Activated naive CD4-positive, alpha-beta T cell treated with anti-CD3 and anti-CD28 coated beads, Interleukin-2, amount 50 U/mL, for 24 hours (primary cell): ENCODE results near the gene STUM.

Source experiments
- H3K27ac Mint-ChIP-seq: one replicate; pipeline ENCODE4 v1.8.0; 2021; ENCODE audit warnings: mild to moderate bottlenecking, mixed read lengths
- H3K27me3 Mint-ChIP-seq: one replicate; pipeline ENCODE4 v1.8.0; 2021; ENCODE audit warnings: mixed read lengths
- H3K36me3 Mint-ChIP-seq: one replicate; pipeline ENCODE4 v1.8.0; 2021; ENCODE audit warnings: mixed read lengths
- H3K4me1 Mint-ChIP-seq: one replicate; pipeline ENCODE4 v1.8.0; 2021; ENCODE audit warnings: mixed read lengths
- H3K4me3 Mint-ChIP-seq: one replicate; pipeline ENCODE4 v1.8.0; 2021; ENCODE audit warnings: mild to moderate bottlenecking, mixed read lengths
- H3K9me3 Mint-ChIP-seq: one replicate; pipeline ENCODE4 v1.8.0; 2021; ENCODE audit warnings: mixed read lengths

STUM gene

GRCh38 chr1:226647719-226648118, 99.2 kb downstream of the STUM start:
- H3K4me1 Mint-ChIP-seq: peaks cover 48% of the 10 kb centered on the region
- H3K4me3 Mint-ChIP-seq: no peak overlapping the region
- peak overlapping the region; percentile 36 for H3K27ac Mint-ChIP-seq
- no peaks in the 10 kb centered on the region for H3K27me3 Mint-ChIP-seq
- no peaks in the 10 kb centered on the region for H3K36me3 Mint-ChIP-seq
- no peaks in the 10 kb centered on the region for H3K9me3 Mint-ChIP-seq

GRCh38 chr1:226648421-226648820, 99.9 kb downstream of the STUM start:
- Mint-ChIP-seq H3K9me3 (no peaks in the 10 kb centered on the region), H3K27me3 (no peaks in the 10 kb centered on the region), H3K36me3 (no peaks in the 10 kb centered on the region), H3K4me1 (peaks cover 42% of the 10 kb centered on the region), H3K4me3 (no peak overlapping the region), H3K27ac (no peak overlapping the region)

GRCh38 chr1:226649244-226649643, 100.7 kb downstream of the STUM start:
- H3K36me3 Mint-ChIP-seq: no peaks in the 10 kb centered on the region
- no peak overlapping the region for H3K4me3 Mint-ChIP-seq
- no peaks in the 10 kb centered on the region for H3K9me3 Mint-ChIP-seq
- H3K27ac Mint-ChIP-seq: no peak overlapping the region
- peaks cover 34% of the 10 kb centered on the region for H3K4me1 Mint-ChIP-seq
- no peaks in the 10 kb centered on the region for H3K27me3 Mint-ChIP-seq

GRCh38 chr1:226649780-226650179, 101.2 kb downstream of the STUM start:
- H3K27me3 Mint-ChIP-seq: no peaks in the 10 kb centered on the region
- no peak overlapping the region for H3K4me3 Mint-ChIP-seq
- no peak overlapping the region for H3K27ac Mint-ChIP-seq
- H3K9me3 Mint-ChIP-seq: no peaks in the 10 kb centered on the region
- H3K36me3 Mint-ChIP-seq: no peaks in the 10 kb centered on the region
- H3K4me1 Mint-ChIP-seq: peaks cover 28% of the 10 kb centered on the region

GRCh38 chr1:226650236-226650841, 101.8 kb downstream of the STUM start:
- Mint-ChIP-seq H3K36me3 (no peaks in the 10 kb centered on the region), H3K27ac (peak overlapping the region; percentile 82), H3K4me1 (peaks cover 23% of the 10 kb centered on the region), H3K9me3 (no peaks in the 10 kb centered on the region), H3K27me3 (no peaks in the 10 kb centered on the region), H3K4me3 (no peak overlapping the region)

GRCh38 chr1:226651041-226651731, 102.6 kb downstream of the STUM start:
- H3K27ac Mint-ChIP-seq: peak overlapping the region; percentile 63
- no peaks in the 10 kb centered on the region for H3K27me3 Mint-ChIP-seq
- no peaks in the 10 kb centered on the region for H3K36me3 Mint-ChIP-seq
- no peaks in the 10 kb centered on the region for H3K9me3 Mint-ChIP-seq
- H3K4me1 Mint-ChIP-seq: peaks cover 22% of the 10 kb centered on the region
- no peak overlapping the region for H3K4me3 Mint-ChIP-seq

- Mint-ChIP-seq H3K4me1 (peaks cover 22% of the 10 kb centered on the region), H3K27ac (no peak overlapping the region), H3K27me3 (no peaks in the 10 kb centered on the region), H3K36me3 (no peaks in the 10 kb centered on the region), H3K4me3 (no peak overlapping the region), H3K9me3 (no peaks in the 10 kb centered on the region)
Observed at GRCh38 chr1:226651732-226652105, 103.2 kb downstream of the STUM start.

GRCh38 chr1:226652613-226653012, 104.0 kb downstream of the STUM start:
- H3K27ac Mint-ChIP-seq: no peak overlapping the region

GRCh38 chr1:226653311-226653921, 104.9 kb downstream of the STUM start:
- Mint-ChIP-seq H3K4me3 (peak overlapping the region; percentile 74), H3K27me3 (no peaks in the 10 kb centered on the region), H3K4me1 (peaks cover 30% of the 10 kb centered on the region), H3K9me3 (no peaks in the 10 kb centered on the region), H3K27ac (no peak overlapping the region), H3K36me3 (no peaks in the 10 kb centered on the region)

More at GRCh38 chr1:226652613-226653012, 104.0 kb downstream of the STUM start:
- H3K4me1 Mint-ChIP-seq: peaks cover 22% of the 10 kb centered on the region
- no peaks in the 10 kb centered on the region for H3K36me3 Mint-ChIP-seq
- no peaks in the 10 kb centered on the region for H3K27me3 Mint-ChIP-seq
- H3K9me3 Mint-ChIP-seq: no peaks in the 10 kb centered on the region
- H3K4me3 Mint-ChIP-seq: no peak overlapping the region

GRCh38 chr1:226654046-226654667, 105.6 kb downstream of the STUM start:
- H3K4me3 Mint-ChIP-seq: peak overlapping the region; percentile 74
- no peaks in the 10 kb centered on the region for H3K27me3 Mint-ChIP-seq
- H3K27ac Mint-ChIP-seq: no peak overlapping the region
- H3K4me1 Mint-ChIP-seq: peaks cover 36% of the 10 kb centered on the region
- H3K9me3 Mint-ChIP-seq: no peaks in the 10 kb centered on the region
- no peaks in the 10 kb centered on the region for H3K36me3 Mint-ChIP-seq

- no peaks in the 10 kb centered on the region for H3K27me3 Mint-ChIP-seq
- H3K9me3 Mint-ChIP-seq: no peaks in the 10 kb centered on the region
- H3K36me3 Mint-ChIP-seq: no peaks in the 10 kb centered on the region
- H3K27ac Mint-ChIP-seq: no peak overlapping the region
- H3K4me1 Mint-ChIP-seq: peaks cover 41% of the 10 kb centered on the region
- peak overlapping the region; percentile 74 for H3K4me3 Mint-ChIP-seq
Observed at GRCh38 chr1:226654668-226655055, 106.1 kb downstream of the STUM start.

- no peaks in the 10 kb centered on the region for H3K36me3 Mint-ChIP-seq
- H3K27me3 Mint-ChIP-seq: no peaks in the 10 kb centered on the region
- H3K9me3 Mint-ChIP-seq: no peaks in the 10 kb centered on the region
- H3K4me1 Mint-ChIP-seq: peaks cover 50% of the 10 kb centered on the region
- H3K4me3 Mint-ChIP-seq: peak overlapping the region; percentile 74
- H3K27ac Mint-ChIP-seq: peak overlapping the region; percentile 35
Observed at GRCh38 chr1:226655251-226656163, 106.9 kb downstream of the STUM start.

GRCh38 chr1:226656201-226656600, 107.6 kb downstream of the STUM start:
- H3K4me1 Mint-ChIP-seq: peaks cover 57% of the 10 kb centered on the region
- H3K27ac Mint-ChIP-seq: peak overlapping the region; percentile 90
- H3K36me3 Mint-ChIP-seq: no peaks in the 10 kb centered on the region
- no peaks in the 10 kb centered on the region for H3K27me3 Mint-ChIP-seq
- H3K4me3 Mint-ChIP-seq: peak overlapping the region; percentile 61
- H3K9me3 Mint-ChIP-seq: no peaks in the 10 kb centered on the region

- Mint-ChIP-seq H3K4me3 (peak overlapping the region; percentile 61), H3K27ac (peak overlapping the region; percentile 90), H3K9me3 (no peaks in the 10 kb centered on the region), H3K36me3 (no peaks in the 10 kb centered on the region), H3K4me1 (peaks cover 62% of the 10 kb centered on the region), H3K27me3 (no peaks in the 10 kb centered on the region)
Observed at GRCh38 chr1:226656601-226657277, 108.2 kb downstream of the STUM start.
